HCEC 1CT (cell line): ENCODE results near the gene OSGEP.

Source experiments
- DNase-seq: peaks from one replicate; pipeline ENCODE4 v3.0.0-alpha.2; 2017

OSGEP gene

DNA sequence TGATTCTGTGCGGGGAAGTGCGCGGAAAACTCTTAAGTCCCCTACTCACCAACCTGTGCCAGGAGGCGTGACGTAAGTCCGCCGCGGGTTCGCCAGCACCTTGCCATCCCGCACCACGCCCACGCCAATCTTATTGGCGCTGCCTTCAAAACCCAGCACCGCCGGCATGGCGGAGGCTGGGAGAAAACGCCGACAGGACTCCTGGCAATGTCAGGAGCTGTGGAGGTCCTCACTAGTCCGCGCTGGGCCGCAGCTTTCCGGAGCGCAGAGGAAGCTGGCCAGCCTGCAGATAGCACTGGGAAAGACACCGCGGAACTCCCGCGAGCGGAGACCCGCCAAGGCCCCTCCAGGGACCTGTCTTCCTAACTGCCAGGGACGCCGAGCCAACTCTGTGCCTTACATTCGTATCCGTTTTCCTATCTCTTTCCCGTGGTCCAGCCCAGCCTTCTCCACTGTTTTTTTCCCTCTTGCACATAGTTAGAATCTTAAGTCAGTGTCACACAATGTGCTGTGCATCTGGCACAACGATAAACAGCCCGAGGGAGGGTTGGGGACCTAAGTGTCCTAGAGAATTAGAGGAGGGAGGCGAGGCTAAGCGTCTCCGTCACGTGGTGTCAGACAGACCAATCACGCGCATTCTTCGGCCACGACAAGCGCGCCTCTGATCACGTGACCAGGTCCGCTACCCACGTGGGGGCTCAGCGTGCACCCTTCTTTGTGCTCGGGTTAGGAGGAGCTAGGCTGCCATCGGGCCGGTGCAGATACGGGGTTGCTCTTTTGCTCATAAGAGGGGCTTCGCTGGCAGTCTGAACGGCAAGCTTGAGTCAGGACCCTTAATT lies at the start of gene OSGEP, which contains the start of gene APEX1:
OSGEP (minus strand) TSS at position 297 of the 839 bp plus-strand sequence; CDS start at position 168, 129 bp downstream.
APEX1 (plus strand) TSS at position 711 of the 839 bp plus-strand sequence. CDS start 420 bp downstream, outside the sequence.
- DNase-seq, result peak; percentile 99

DNA sequence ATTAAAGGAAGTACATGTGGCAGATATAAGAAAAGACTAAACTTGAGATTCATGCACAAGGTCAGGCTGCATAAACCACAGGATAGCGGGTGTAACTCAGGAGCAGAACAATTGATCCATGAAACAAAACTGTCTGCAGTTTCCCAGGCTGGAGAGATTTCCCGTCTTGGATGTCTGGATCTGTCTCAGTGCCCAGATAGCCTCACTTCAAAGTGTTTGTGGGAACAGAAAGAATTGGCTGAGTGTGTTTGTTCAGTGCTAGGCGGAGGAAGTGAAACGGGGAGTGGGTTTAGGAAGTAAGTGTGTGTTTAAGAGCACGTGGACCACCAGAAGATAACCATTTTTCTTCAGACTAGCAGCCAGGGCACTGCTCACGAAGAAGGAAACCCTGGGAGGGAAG lies 49.3 kb upstream of the OSGEP start:
- DNase-seq, result no peak

DNA sequence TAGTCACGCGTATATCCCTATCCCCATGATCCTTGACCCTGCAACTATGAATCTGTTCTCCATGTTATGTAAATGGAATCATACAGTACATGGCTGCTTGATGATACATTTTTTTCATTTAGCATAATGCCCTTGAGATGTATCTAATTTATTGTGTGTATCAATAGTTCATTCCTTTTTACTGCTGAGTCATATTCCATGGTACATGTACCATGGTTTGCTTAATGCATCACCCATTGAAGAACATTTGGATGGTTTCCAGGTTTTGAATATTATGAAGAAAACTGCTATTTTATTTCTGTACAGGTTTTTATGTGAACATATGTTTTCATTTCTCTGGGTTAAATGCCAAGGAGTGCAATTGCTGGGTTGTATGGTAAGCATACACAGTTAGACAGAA lies 46.7 kb upstream of the OSGEP start:
- peak; percentile 13 for DNase-seq

DNA sequence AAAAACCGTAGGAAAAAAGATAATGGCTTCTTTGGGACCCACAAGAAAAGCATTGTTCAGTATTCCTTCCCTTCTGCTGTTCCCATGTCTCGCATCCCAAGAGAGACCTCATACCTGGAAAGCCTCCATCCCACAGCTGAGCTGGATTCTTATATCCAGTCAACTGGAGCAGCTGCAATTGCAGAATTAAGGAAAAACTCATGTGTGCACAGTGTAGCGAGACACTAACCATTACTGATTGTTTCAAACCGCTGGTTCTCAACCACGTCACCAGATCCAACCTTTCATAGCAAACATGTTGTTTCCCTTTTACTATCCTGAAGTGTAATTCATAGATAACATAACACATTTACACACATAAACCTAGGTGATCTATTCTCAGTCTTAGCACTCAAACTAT lies 45.3 kb upstream of the OSGEP start:
- no peak for DNase-seq

DNA sequence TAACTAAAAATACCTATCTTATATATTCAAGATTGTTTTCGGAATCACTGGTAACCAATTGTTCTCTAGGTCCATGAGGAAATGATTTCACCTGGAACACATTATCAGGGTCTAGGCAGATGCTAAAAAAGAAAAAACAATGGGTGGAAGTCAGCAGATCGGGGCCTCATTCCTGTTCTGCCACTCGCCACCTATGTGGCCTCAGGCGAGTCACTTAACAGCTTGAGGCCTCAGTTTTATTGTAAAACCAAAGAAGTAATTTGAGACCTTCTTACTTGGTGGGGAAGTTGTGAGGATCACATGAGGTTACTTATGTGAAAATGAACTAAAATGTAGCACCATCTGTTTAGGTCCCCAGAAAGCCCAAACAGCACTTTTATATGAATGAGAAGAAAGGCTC lies 44.5 kb upstream of the OSGEP start:
- DNase-seq, result no peak

DNA sequence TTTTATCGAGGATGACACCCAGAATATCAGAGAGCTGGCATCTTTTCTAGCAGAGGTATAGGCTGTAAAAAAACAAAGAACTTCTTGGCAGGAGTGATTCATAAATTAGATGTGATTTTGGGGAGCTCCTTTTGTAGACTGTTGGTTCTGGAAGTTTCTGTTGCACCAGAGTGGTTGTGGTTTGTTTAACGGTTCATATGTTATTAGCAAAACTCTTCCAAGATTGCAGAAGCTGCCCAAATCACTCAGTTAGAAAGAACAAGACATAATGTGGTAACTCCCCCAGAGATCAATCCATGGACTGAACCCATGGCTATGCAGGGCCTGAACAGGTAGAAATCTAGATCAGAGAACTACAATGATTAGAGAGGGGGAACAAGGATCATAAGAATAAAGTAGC lies 44.0 kb upstream of the OSGEP start:
- DNase-seq, result no peak

DNA sequence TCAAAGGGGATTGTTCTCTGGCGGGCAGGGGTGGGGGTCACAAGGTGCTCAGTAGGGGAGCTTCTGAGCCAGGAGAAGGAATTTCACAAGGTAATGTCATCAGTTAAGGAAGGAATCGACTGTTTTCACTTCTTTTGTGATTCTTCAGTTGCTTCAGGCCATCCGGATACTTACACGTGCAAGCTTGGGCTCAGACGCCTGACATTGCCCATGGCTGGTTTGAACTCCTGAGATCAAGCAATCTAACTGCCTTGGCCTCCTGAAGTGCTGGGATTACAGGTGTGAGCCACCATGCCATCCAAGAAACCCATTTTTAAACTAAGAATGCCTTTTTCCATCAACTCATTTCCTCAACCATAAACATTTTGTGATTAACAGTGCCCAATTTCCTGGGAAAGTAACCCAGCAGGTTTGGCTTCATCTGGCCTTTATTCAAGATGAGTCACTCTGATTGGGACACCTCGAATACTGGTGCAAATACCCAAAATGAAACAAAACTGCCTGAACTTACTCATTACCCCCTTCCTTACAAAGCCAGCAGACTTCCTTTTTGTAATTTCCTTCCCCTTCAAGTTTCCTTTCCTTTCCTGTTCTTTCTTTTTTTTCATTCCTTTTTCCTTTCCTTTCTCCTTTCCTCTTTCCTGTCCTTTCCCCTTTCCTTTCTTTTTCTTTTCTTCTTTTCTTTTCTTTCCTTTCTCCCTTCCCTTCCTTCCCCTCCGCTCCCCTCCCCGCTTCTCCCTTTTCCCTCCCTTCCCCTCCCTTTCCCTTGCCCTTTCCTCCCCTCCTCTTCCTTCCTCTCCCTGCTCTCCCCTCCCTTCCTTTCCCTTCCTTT lies 40.5 kb upstream of the OSGEP start:
- peak; percentile 63 for DNase-seq

DNA sequence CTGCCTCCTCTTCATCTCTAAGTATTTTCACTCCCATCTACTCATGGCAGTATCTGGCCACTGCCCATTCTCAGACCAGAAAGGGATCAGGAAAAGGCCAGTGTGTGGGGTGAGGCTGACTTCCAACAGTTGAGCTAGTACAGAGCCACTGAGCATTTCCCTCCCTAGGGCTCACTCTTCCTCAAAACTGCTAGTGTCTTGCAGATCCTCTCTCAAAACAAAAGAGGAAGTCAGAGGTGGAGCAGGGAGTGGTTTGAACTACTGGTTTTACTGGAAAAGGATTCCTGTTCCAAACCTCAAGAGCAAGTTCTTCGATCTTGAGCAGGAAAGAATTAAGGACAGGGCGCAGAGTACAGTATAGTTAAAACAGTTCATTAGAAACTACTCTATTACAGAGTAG lies 39.0 kb upstream of the OSGEP start:
- no peak for DNase-seq

DNA sequence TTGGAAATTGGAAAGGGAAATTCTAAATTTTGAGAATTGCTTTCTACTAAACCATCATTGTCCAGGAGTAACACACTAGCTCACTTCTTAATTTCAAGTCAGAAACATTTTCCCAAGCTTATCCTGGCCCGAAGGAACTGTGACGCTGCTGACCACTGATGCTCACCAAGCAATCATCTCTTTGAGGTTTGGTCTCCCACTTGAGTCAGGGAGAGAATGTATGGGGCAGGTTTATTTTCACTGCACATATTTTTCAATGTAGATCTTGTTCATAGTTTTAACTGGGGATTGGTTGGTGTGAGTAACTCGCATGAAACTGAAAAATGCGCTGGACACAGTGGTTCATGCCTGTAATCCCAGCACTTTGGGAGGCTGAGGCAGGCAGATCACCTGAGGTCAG lies 37.9 kb upstream of the OSGEP start:
- no peak for DNase-seq

DNA sequence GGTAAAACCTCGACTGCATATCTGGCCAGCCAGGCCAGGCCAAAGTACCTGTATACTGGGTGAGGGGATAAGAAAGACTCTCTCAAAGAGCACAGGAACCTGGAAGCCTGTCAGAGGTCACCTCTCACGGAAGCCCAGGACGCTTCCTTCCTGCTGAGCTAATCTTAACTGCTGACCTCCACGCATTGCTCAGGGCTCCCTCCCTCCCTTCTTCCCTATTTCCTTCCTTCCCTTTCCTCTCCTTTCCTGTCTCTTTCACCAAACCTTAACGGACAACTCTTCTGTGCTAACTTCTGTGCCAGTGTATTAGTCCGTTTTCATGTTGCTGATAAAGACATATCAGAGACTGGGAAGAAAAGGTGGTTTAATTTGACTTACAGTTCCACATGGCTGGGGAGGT lies 36.0 kb upstream of the OSGEP start:
- no peak for DNase-seq

DNA sequence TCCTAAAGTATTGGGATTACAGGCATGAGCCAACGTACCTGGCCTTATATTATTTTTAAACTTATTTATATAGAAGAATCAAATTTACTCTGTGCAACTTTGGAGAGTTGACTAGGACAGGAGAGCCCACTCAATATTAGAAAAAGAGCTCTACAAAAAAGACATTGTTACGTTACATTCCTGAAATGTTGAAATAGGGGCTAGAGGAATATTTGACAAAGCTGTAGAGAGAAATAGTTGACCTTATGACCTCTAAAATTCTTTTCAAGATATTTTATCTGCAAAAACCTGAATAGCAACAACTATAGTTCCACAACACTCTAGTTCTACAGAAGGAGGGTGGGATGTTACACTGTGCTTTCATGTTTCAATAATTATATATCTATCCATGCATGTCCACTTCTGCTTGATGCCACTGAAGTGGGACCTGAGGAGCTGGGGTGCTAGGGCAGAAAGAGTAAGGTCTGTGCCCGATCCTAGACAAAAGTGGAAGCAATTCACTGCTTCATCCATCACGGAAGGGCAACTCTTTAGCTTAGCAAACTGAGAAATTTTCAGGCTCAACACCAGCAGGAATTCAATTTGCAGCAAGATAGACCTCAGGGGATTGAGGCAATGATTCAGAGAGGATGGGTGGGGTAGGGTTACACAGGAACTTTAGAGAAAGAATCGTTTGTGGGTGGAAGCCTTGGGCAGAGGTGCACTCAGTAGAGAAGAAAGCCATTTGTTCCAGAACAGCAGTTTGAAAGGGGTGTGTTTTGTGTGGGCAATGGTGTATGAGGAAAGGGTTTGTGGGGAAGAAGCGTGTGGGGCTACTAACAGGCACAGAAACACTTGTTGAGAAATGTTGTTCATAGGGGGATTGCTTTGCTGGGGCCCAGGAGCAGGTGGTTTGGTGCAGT lies 34.7 kb upstream of the OSGEP start:
- DNase-seq, result no peak

DNA sequence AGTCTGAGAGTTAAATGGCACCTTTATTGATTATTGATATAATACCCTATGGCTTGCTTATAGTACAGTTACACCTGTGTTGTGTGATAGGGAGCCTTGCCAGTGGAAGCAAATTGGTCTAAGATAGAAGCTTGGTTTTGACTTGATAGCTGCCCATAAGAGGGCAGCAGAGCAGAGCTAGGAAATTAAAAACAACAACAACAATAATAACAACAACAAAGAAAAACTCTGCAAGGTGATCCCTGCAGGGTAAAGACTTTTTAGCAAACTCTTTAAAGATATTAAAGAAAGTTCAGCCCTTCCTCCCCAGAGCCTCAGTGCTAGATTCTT lies 32.7 kb upstream of the OSGEP start:
- DNase-seq, result no peak

DNA sequence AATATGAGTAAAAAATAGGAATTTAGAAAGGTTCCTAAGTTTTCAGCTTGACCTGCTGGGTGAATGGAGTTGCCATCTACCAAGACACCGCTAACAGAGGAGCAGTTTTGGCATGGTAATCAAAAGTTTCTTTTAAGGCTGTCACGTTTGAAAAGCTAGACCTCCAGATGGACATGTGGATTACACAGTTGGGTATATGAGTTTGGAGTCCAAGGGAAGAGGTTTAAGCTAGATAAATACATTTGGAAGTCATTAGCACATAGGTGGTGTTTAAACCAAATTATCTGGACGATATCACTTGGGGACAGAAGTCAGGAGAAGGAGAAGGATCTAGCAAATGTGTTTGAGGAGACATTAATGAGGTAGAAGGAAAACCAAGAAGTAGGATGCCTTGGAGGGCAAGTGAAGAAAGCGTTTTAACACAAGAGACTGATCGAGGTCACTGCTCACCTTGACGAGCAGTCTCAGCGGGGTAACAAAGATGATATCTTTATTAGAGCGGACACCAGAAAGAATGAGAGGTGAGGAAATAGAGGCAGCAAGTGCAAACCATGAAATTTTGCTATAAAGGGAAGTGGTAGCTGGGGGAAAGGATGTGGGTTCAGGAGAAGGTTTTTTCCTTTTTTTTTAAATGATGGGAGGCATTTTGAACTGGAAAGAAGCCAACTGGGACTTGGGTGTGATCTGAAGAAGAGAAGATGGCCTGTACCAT lies 32.2 kb upstream of the OSGEP start:
- no peak for DNase-seq

DNA sequence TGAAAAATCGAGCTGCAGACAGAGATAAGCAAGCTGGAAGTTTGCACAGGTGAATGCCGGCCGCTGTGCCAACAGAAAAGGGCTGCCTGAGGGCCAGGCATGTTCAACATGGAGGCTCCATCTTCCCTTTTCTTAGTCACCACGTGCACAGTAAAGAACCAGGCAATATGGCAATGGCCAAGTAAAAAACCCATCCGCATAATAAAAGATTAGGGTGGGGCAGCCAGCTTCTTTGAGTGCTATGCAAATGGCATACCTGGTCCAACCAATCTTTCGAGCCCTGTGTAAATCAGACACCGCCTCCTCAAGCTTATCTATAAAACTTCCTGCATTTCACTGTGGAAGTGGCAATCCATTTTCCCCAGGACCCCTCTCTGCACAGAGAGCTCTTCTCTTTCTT lies 31.3 kb upstream of the OSGEP start:
- no peak for DNase-seq

DNA sequence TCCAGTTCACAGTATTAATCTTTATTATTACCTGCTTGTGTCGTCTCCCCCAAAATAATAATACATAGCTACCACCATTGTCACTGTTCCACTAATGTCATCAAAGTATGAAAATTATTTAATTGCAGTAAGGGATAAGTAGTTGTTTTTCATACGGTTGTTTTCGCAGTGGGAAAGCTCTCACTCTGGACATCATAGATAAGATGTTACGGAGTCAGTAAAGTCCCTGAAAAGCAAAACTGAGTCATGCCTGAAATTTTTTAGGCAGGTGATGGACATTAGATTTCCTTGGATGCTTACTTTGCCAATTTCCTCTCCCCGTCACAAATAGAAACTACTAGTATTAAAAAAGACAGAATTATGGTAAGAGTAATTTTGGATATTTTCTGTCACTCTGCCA lies 27.8 kb upstream of the OSGEP start:
- DNase-seq, result no peak

DNA sequence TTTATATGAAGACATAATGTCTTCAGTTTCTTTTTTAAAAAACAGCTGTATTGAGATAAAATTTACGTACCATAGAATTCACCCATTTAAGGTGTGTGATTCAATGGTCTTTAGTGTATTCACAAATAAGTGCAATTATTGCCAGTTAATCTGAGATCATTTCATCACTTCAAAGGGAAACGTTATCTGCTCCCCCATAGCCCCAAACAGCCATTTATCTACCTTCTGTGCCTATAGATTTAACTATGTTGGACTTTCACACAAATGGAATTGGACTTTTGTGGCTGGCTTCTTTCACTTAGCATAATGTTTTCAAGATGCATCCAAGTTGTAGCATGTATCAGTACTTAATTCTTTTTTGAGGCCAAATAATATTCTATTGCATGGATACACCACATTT lies 24.3 kb upstream of the OSGEP start:
- no peak for DNase-seq

DNA sequence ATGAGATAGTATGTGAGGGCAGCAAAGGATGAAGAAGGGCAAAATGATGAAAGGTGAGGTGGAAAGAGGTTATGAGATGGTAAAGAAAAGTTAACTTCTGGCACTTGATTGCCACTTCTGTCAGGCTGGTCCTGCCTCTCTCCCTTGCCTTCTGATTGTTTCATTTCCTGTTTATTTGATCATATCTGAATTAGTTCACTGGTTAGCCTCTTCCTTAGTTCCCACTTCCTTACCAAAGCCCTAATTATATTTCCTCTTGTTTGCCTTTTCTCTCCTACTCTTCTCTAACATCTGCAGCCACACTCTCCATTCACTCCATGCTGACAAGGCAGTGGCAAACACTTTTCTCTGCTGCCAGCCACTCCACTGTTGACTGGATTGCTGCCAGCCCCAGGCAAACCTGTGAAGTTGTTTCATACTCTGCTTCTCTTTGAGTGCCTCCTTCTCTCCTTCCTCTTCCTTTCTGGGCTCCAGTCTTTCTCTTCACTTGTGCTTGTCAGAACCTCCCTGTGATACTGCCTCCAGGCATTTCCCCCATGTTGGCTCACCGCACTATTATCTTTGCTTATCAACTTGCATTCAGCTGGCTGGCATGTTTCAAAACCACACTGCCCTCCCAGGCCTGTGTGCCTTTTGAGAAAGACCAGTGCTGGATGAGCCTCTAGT lies 22.7 kb upstream of the OSGEP start:
- DNase-seq, result no peak

DNA sequence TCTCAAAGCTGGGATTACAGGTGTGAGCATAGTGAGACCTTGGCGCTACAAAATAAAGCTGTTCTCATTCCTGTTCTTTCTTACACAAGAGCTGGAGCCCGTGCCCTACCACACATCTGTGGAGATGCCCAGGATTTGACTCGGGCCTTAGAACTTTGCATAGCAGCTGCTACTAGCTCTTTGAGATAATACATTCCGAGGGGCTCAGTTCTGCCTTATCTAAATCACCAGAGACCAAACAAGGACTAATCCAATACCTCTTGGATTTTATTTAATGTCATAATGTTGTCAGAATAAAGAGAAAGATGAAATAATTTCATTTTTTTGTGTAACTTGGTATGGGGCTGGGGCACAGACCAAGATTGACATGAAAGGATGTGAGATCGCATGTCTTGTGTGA lies 22.2 kb upstream of the OSGEP start:
- DNase-seq, result no peak

DNA sequence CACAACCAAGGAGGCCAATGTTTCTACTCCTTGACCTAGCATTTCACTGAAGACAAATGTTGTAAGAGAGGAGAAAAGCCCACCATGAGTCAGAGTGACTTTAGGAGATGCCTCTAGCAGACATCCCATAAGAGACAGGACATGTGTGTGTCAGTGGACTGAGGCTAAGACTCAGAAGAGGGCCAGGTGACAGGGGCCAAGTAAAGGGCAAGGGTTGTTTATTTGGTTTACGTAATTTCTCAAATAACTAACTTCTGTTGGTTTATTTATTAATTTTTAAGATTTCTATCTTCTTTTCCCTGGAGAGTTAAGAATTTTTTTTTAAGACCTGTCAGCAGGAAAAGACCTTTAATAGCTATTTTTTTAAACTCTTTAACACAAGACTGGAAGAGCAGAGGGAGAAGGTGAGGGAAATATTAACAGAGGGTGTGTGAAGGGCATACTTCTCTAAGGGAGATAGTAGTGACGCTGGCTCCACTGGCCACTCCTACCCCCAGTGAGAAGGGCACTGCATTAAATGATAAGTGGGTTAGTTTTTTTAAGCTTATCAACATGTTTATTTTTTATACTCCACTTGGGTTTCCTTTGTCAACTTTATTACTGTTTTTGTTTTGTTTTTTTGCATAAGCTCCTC lies 18.0 kb upstream of the OSGEP start:
- no peak for DNase-seq

DNA sequence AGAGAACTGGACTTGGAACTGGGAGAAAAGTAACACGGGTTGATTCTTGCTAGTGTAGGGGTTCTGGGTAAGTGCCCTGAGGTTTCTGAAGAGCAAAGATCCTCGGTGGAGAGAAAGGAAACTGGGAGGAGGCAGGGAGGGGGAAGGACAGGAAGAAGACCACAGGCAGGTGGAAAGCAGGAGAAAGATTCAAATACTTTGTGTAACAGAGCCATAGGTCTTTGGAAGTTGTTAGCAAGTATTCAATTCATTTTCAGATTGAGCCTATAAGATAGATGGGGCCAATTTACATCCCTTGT lies 15.9 kb upstream of the OSGEP start:
- DNase-seq, result no peak

DNA sequence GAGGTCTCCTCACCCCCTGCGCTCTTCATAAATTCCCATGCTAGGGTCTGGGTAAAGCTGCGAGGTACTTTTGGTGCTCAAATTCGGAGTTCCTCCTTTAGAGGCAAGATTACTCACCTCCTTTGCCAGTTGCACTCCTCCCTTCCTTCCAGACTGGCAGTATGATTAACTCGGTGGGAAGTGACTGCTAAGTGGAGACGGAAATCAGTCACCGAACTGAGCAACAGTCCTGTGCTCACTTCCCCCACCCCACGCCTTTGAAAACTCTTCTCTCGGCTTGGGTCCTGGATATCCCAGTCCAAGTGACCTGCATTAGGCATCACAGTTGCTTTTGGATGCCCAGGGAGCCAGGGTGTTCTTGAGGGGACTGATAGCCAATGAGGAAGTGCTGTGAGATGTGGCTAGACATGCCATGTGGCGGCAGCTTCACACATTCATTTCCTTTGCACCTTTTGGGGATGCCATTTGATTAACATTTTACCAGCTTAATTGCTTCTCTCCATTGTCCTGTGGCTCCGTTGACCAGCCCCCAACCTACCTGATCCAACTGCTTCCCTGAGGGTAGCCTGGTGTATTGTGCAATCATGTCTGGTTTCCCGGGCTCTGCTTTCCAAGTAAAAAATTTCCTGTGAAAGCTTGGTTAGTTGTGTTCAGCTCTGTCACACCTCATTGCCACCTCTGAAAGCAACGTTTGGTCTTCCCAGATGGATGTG lies 15.4 kb upstream of the OSGEP start:
- peak; percentile 80 for DNase-seq
